AG08395 (cell line): ENCODE data around the gene TRH.
A peak's percentile ranks its signal among the peaks of the same experiment; 100 is the strongest.
"Not testable (repeated sequence)": the region's sequence is repeated elsewhere in the genome, so short reads cannot be mapped to it uniquely, and the experiment has no call there.

Experiments
- DNase-seq: peaks from one replicate; pipeline ENCODE4 v3.0.0; 2012; ENCODE audit warnings: mixed read lengths, low spot score

The TRH gene

GRCh38 chr3:129965937-129966336 is 8.6 kb upstream of the TRH start:
- no peak for DNase-seq

GRCh38 chr3:129966876-129967275 is 7.6 kb upstream of the TRH start:
- no peak for DNase-seq

GRCh38 chr3:129967761-129968160 is 6.8 kb upstream of the TRH start:
- no peak for DNase-seq

- DNase-seq = no peak
These were observed 3.0 kb upstream of the TRH start for GRCh38 chr3:129971351-129972052.

- no peak for DNase-seq
These were observed 2.2 kb upstream of the TRH start for GRCh38 chr3:129972301-129972700.

- DNase-seq = no peak
These were observed 512 bp upstream of the TRH start for GRCh38 chr3:129973853-129974563.

GRCh38 chr3:129974833-129975704 is 549 bp downstream of the TRH start:
- DNase-seq = no peak

GRCh38 chr3:129975705-129976048 is 1.2 kb downstream of the TRH start:
- DNase-seq = no peak

- DNase-seq = no peak
These were observed 1.8 kb downstream of the TRH start for GRCh38 chr3:129976286-129976685.

- DNase-seq = no peak
These were observed 3.6 kb downstream of the TRH start for GRCh38 chr3:129978123-129978522.

GRCh38 chr3:129979905-129980304 is 5.4 kb downstream of the TRH start:
- DNase-seq = no peak

GRCh38 chr3:129983561-129983960 is 9.0 kb downstream of the TRH start:
- no peak for DNase-seq

- DNase-seq = no peak
These were observed 9.6 kb downstream of the TRH start for GRCh38 chr3:129984125-129984524.

GRCh38 chr3:129985113-129985512 is 10.6 kb downstream of the TRH start:
- no peak for DNase-seq

- no peak for DNase-seq
These were observed 13.9 kb downstream of the TRH start for GRCh38 chr3:129988429-129988828.

- no peak for DNase-seq
These were observed 14.9 kb downstream of the TRH start for GRCh38 chr3:129989414-129989813.

GRCh38 chr3:129992781-129993180 is 18.3 kb downstream of the TRH start:
- peak; percentile 48 for DNase-seq

- no peak for DNase-seq
These were observed 20.5 kb downstream of the TRH start for GRCh38 chr3:129994883-129995559.

GRCh38 chr3:129996073-129996472 is 21.6 kb downstream of the TRH start:
- no peak for DNase-seq

GRCh38 chr3:129999176-129999575 is 24.7 kb downstream of the TRH start:
- not testable (repeated sequence) for DNase-seq

- DNase-seq = peak; percentile 53
These were observed 28.4 kb downstream of the TRH start for GRCh38 chr3:130002666-130003598.
